ENCODE results near the gene LRRC4C. TPM values are rescaled to one million over a fixed set of nuclear protein-coding genes. Genes with fewer than 3 reads are reported as not detected.

The LRRC4C gene
- total RNA-seq, 1 donor from 2014 or later = 0.64 TPM

- no peak for DNase-seq
- Mint-ChIP-seq H3K27me3 (ENCODE audit: unreplicated experiment) (no peaks in the 10 kb centered on the region), H3K9me3 (ENCODE audit: unreplicated experiment) (peaks cover 1% of the 10 kb centered on the region), H3K4me3 (ENCODE audit: unreplicated experiment) (no peak overlapping the region), H3K36me3 (ENCODE audit: unreplicated experiment) (no peaks in the 10 kb centered on the region), H3K27ac (ENCODE audit: unreplicated experiment) (no peak overlapping the region), H3K4me1 (ENCODE audit: low read depth, unreplicated experiment) (no peaks in the 10 kb centered on the region)
- TF ChIP-seq CTCF (IDR thresholded peaks at IDR 0.05; ENCODE audit: partially characterized antibody, unreplicated experiment) = no peak
These were observed 1122.3 kb downstream of the LRRC4C start for GRCh38 chr11:40337118-40337517.

DNA sequence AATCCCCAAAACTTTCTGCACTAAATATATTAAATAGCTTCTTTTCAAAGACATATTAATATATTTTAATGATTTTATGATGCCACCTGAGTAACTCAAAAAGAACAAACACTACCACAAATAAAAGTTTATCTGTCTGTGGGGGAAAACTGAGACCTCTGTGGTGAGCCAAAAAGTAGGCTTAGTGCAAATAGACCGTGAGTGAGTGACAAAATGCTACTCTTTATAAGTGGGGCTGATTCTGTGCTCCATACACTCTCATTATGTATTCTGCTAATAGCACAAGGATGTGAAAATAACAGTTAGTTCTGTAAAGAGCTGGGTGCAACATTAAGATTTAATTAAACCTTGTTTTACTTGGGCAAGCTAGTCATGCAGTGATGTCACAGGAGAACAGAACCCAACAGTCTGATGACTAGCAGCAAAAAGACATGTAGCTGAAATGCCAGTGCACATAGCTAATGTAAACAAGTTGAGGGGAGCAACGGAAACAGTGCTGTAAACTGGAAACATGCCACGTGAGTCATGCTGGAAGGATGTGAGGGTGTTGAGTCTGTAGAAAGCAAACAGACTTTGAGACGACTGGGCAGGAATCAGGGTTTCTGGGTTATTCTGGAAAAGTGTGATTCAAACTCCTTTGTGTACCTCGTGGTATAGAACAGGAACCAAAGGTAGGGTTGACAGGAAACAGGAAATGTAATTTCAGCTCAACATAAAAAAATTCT lies 1130.4 kb downstream of the LRRC4C start:
- TF ChIP-seq CTCF (IDR thresholded peaks at IDR 0.05; ENCODE audit: partially characterized antibody, unreplicated experiment) = no peak
- no peaks in the 10 kb centered on the region for H3K36me3 Mint-ChIP-seq (ENCODE audit: unreplicated experiment)
- no peaks in the 10 kb centered on the region for H3K4me1 Mint-ChIP-seq (ENCODE audit: low read depth, unreplicated experiment)
- no peak overlapping the region for H3K4me3 Mint-ChIP-seq (ENCODE audit: unreplicated experiment)
- peaks cover 1% of the 10 kb centered on the region for H3K9me3 Mint-ChIP-seq (ENCODE audit: unreplicated experiment)
- no peaks in the 10 kb centered on the region for H3K27me3 Mint-ChIP-seq (ENCODE audit: unreplicated experiment)
- H3K27ac Mint-ChIP-seq (ENCODE audit: unreplicated experiment) = no peak overlapping the region
- no peak for DNase-seq

DNA sequence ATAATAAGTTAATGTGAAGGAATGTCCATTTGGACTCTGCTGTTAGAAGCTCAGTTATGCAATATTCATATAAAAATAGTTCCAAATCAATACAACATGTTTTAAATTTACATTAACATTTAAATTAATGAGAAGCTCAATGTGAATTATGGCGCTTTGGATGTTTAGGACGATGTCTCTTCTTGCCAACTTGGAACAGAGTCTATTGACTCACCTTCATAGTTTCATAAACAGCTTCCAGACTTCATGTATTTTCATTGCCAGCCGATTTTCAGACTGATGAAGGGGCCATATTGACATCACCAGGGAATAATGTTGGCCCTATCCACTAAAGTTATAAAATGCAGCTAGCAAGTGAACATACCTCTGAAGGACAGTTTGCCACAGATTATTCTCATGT lies 1136.2 kb downstream of the LRRC4C start:
- no peak for TF ChIP-seq CTCF (IDR thresholded peaks at IDR 0.05; ENCODE audit: partially characterized antibody, unreplicated experiment)
- no peak for DNase-seq
- Mint-ChIP-seq H3K36me3 (ENCODE audit: unreplicated experiment) (no peaks in the 10 kb centered on the region), H3K4me1 (ENCODE audit: low read depth, unreplicated experiment) (no peaks in the 10 kb centered on the region), H3K27ac (ENCODE audit: unreplicated experiment) (no peak overlapping the region), H3K4me3 (ENCODE audit: unreplicated experiment) (no peak overlapping the region), H3K9me3 (ENCODE audit: unreplicated experiment) (peaks cover 1% of the 10 kb centered on the region), H3K27me3 (ENCODE audit: unreplicated experiment) (no peaks in the 10 kb centered on the region)

GRCh38 chr11:40321537-40321936 lies 1137.9 kb downstream of the LRRC4C start:
- Mint-ChIP-seq H3K36me3 (ENCODE audit: unreplicated experiment) (no peaks in the 10 kb centered on the region), H3K27me3 (ENCODE audit: unreplicated experiment) (no peaks in the 10 kb centered on the region), H3K4me1 (ENCODE audit: low read depth, unreplicated experiment) (no peaks in the 10 kb centered on the region), H3K27ac (ENCODE audit: unreplicated experiment) (no peak overlapping the region), H3K4me3 (ENCODE audit: unreplicated experiment) (no peak overlapping the region), H3K9me3 (ENCODE audit: unreplicated experiment) (peaks cover 1% of the 10 kb centered on the region)
- no peak for TF ChIP-seq CTCF (IDR thresholded peaks at IDR 0.05; ENCODE audit: partially characterized antibody, unreplicated experiment)
- no peak for DNase-seq

DNA sequence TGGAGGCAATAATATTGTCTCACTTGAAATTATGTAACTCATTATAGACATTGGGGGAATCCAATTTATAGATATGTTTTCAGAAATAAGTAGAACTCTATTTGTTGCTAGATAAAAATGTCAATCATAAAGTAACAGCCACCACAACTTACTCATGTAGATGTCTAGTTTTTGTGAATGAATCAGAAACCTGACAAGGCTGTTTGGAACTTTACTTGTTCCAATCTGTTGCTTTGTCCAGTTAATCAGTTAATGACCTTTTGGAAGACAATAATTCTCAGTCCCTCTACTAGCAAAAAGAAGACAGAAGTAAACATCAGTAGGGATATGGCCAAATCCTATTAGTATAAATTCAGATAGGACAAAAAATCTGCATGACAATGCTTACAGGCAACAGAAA lies 1143.3 kb downstream of the LRRC4C start:
- Mint-ChIP-seq H3K4me3 (ENCODE audit: unreplicated experiment) (no peak overlapping the region), H3K36me3 (ENCODE audit: unreplicated experiment) (no peaks in the 10 kb centered on the region), H3K4me1 (ENCODE audit: low read depth, unreplicated experiment) (no peaks in the 10 kb centered on the region), H3K27ac (ENCODE audit: unreplicated experiment) (no peak overlapping the region), H3K9me3 (ENCODE audit: unreplicated experiment) (no peaks in the 10 kb centered on the region), H3K27me3 (ENCODE audit: unreplicated experiment) (no peaks in the 10 kb centered on the region)
- no peak for DNase-seq
- no peak for TF ChIP-seq CTCF (IDR thresholded peaks at IDR 0.05; ENCODE audit: partially characterized antibody, unreplicated experiment)
